Panc1 (cell line): ENCODE data around the gene ARHGEF10L. TPM values are rescaled to one million over a fixed set of nuclear protein-coding genes. Genes with fewer than 3 reads are reported as not detected.

Source experiments
- ATAC-seq: fragments of 200-7000 bp; cut with Tn5 transposase; 2 replicates; pipeline ENCODE4 v1.9.1; 2020; ENCODE audit warnings: mild to moderate bottlenecking, moderate library complexity
- BruUV-seq: library from RNA; stranded (reverse); fragments of 400-500 nt; replicated peaks from 2 replicates; lab custom pipeline; 2021; lab: Mats Ljungman, UMichigan
- CTCF ChIA-PET: fragments of 300-600 bp; sonication (Branson Sonifier 250); formaldehyde crosslinking; loops from one replicate; lab custom pipeline; 2022; ENCODE audit warnings: antibody characterized with exemption; lab: Charles Lee
- POLR2A ChIA-PET: fragments of 300-600 bp; sonication (Branson Sonifier 250); formaldehyde crosslinking; loops from one replicate; lab custom pipeline; 2022; ENCODE audit warnings: antibody characterized with exemption; lab: Charles Lee
- DNase-seq: peaks from one replicate; pipeline ENCODE4 v3.0.0-alpha.2; 2010; ENCODE audit warnings: low read depth, low spot score
- H3K27ac ChIP-seq: 2 replicates; pipeline ENCODE4 v1.5.1; 2011; ENCODE audit warnings: mild to moderate bottlenecking, low read length, inconsistent platforms
- H3K27me3 ChIP-seq: fragments of 200-500 bp; sonication (Bioruptor generic); 2 replicates; pipeline ENCODE4 v1.6.0; 2014; ENCODE audit warnings: low read length, inconsistent platforms; ENCODE audit not compliant: control insufficient read depth, insufficient read depth
- H3K36me3 ChIP-seq: fragments of 200-500 bp; sonication (Bioruptor generic); 2 replicates; pipeline ENCODE4 v1.5.1; 2014; ENCODE audit warnings: inconsistent platforms, mild to moderate bottlenecking, low read length, moderate library complexity; ENCODE audit not compliant: control insufficient read depth, insufficient read depth
- H3K4me1 ChIP-seq: 2 replicates; pipeline ENCODE4 v1.5.1; 2011; ENCODE audit warnings: inconsistent platforms, mild to moderate bottlenecking, low read length, moderate library complexity; ENCODE audit not compliant: control insufficient read depth, insufficient read depth
- H3K4me3 ChIP-seq, 2 experiments: 2 replicates each; pipeline ENCODE4 v1.5.1; 2011 to 2012; ENCODE audit warnings: low read depth in 2 of 2, low read length in 2 of 2, mild to moderate bottlenecking in 2 of 2, inconsistent platforms in 1 of 2, moderate library complexity in 1 of 2
- H3K9me3 ChIP-seq: fragments of 200-500 bp; sonication (Bioruptor generic); 2 replicates; pipeline ENCODE4 v1.5.1; 2014; ENCODE audit warnings: low read depth, mild to moderate bottlenecking, inconsistent platforms, low read length, moderate library complexity; ENCODE audit not compliant: control insufficient read depth, insufficient read depth
- POLR2AphosphoS5 ChIP-seq: IDR thresholded peaks from 2 replicates; pipeline ENCODE4 v1.6.1; 2012; ENCODE audit warnings: mild to moderate bottlenecking, low read depth, low read length, moderate library complexity
- SIN3A ChIP-seq: IDR thresholded peaks from 2 replicates; pipeline ENCODE4 v1.6.1; 2012; ENCODE audit warnings: low read depth, mild to moderate bottlenecking, low read length, moderate library complexity, borderline replicate concordance; ENCODE audit not compliant: insufficient read depth
- TCF7L2 ChIP-seq: IDR thresholded peaks from 2 replicates; pipeline ENCODE4 v1.6.1; 2011; ENCODE audit warnings: mild to moderate bottlenecking, low read depth, low read length, inconsistent platforms
- in situ Hi-C: cut with HindIII; loops from 2 replicates; pipeline ENCODE4 v1.10.0; 2016; ENCODE audit warnings: low sequenced_read_pairs, low pct_unique_long_range_greater_than_20kb
- intact Hi-C: fragments of 100-400 bp; cut with micrococcal nuclease; formaldehyde crosslinking; loops from one replicate; pipeline ENCODE4 v1.10.0; 2022; ENCODE audit not compliant: unreplicated experiment
- total RNA-seq: library from RNA; stranded (reverse); gene quantifications from one replicate; pipeline ENCODE4 v1.2.1, GENCODE V29; 2021; ENCODE audit not compliant: unreplicated experiment
- TF ChIP-seq, protein P1 (sequence below), 2 experiments: IDR thresholded peaks; 2 replicates each; pipeline ENCODE4 v1.6.1; 2011 to 2012; ENCODE audit warnings: low read depth in 2 of 2, control low read depth in 1 of 2, low read length in 1 of 2, mild to moderate bottlenecking in 1 of 2, moderate library complexity in 1 of 2; ENCODE audit not compliant: insufficient read depth in 1 of 2
- TF ChIP-seq, protein P2 (sequence below): fragments of 450-650 bp; IDR thresholded peaks from 2 replicates; pipeline ENCODE4 v1.5.1; 2017; ENCODE audit warnings: mild to moderate bottlenecking

ARHGEF10L gene
- total RNA-seq, 1 experiment from 2014 or later, result 5.9 TPM

GRCh38 chr1:17498214-17498613 is 41.3 kb upstream of the ARHGEF10L start:
- CTCF ChIA-PET, result interaction anchor here (1.5 kb wide), 1 partner anchor 109 kb away, joined by 7 read pairs; no protein-coding TSS in a partner anchor
- Histone ChIP-seq H3K27ac (no peak overlapping the region), H3K36me3 (no peaks in the 10 kb centered on the region), H3K27me3 (no peaks in the 10 kb centered on the region), H3K9me3 (no peaks in the 10 kb centered on the region), H3K4me1 (peaks cover 2% of the 10 kb centered on the region; the same call in 1 of the 2 replicates), H3K4me3 (no peak overlapping the region)
- intact Hi-C loops (no loop called here), in situ Hi-C loops (no loop called here)
- TF ChIP-seq SIN3A, result no peak
- no peak for TF ChIP-seq TCF7L2
- TF ChIP-seq, protein P1, sequence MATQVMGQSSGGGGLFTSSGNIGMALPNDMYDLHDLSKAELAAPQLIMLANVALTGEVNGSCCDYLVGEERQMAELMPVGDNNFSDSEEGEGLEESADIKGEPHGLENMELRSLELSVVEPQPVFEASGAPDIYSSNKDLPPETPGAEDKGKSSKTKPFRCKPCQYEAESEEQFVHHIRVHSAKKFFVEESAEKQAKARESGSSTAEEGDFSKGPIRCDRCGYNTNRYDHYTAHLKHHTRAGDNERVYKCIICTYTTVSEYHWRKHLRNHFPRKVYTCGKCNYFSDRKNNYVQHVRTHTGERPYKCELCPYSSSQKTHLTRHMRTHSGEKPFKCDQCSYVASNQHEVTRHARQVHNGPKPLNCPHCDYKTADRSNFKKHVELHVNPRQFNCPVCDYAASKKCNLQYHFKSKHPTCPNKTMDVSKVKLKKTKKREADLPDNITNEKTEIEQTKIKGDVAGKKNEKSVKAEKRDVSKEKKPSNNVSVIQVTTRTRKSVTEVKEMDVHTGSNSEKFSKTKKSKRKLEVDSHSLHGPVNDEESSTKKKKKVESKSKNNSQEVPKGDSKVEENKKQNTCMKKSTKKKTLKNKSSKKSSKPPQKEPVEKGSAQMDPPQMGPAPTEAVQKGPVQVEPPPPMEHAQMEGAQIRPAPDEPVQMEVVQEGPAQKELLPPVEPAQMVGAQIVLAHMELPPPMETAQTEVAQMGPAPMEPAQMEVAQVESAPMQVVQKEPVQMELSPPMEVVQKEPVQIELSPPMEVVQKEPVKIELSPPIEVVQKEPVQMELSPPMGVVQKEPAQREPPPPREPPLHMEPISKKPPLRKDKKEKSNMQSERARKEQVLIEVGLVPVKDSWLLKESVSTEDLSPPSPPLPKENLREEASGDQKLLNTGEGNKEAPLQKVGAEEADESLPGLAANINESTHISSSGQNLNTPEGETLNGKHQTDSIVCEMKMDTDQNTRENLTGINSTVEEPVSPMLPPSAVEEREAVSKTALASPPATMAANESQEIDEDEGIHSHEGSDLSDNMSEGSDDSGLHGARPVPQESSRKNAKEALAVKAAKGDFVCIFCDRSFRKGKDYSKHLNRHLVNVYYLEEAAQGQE (IDR thresholded peaks at IDR 0.05; ENCODE audit: insufficient read depth in 1 of 2, low read depth in 2 of 2, low read length in 1 of 2), result no peak
- no peak for TF ChIP-seq POLR2AphosphoS5
- TF ChIP-seq, protein P2, sequence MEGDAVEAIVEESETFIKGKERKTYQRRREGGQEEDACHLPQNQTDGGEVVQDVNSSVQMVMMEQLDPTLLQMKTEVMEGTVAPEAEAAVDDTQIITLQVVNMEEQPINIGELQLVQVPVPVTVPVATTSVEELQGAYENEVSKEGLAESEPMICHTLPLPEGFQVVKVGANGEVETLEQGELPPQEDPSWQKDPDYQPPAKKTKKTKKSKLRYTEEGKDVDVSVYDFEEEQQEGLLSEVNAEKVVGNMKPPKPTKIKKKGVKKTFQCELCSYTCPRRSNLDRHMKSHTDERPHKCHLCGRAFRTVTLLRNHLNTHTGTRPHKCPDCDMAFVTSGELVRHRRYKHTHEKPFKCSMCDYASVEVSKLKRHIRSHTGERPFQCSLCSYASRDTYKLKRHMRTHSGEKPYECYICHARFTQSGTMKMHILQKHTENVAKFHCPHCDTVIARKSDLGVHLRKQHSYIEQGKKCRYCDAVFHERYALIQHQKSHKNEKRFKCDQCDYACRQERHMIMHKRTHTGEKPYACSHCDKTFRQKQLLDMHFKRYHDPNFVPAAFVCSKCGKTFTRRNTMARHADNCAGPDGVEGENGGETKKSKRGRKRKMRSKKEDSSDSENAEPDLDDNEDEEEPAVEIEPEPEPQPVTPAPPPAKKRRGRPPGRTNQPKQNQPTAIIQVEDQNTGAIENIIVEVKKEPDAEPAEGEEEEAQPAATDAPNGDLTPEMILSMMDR, result no peak
- ATAC-seq, result no peak
- POLR2A ChIA-PET, result no interaction called here
- no peak for DNase-seq
- BruUV-seq, result no TSS peak

DNA sequence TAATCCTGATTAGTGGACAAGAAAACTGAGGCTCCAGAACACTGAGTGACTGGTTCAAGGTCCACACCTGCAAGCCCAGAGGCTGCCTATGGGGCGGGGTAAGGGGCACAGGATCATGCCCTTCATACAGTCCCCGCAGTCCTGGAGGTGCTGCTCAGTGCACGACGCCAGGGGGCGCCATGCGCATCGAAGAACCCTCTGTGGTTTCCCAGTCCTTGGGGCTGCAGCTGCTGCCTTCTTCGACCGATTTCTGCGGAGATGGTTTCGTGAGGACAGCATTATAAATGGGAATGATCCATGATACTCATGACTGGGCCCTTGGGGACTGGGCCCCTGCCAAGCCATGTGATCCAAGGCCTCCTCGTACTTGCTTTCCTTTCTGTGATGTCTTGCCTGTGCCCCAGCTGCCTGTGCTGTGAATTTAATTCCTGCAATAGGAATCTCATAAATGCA is 37.1 kb upstream of the ARHGEF10L start:
- H3K36me3 ChIP-seq, result no peaks in the 10 kb centered on the region
- no peak overlapping the region for H3K4me3 ChIP-seq
- H3K27me3 ChIP-seq, result no peaks in the 10 kb centered on the region
- ChIA-PET POLR2A (no interaction called here), CTCF (interaction anchor here (1.0 to 1.7 kb wide), 3 partner anchors 80 to 105 kb away, joined by 3 to 26 read pairs (median 6); no protein-coding TSS in a partner anchor)
- intact Hi-C loops (loop anchor here (2.0 kb wide), 1 partner anchor 104 kb away; no protein-coding TSS in a partner anchor), in situ Hi-C loops (no loop called here)
- no peaks in the 10 kb centered on the region for H3K9me3 ChIP-seq
- no TSS peak for BruUV-seq
- TF ChIP-seq, protein P2, result peak; percentile 93
- TF ChIP-seq SIN3A, result no peak
- ATAC-seq, result peak; percentile 95
- peaks cover 2% of the 10 kb centered on the region; the same call in 1 of the 2 replicates for H3K4me1 ChIP-seq
- no peak for DNase-seq
- no peak overlapping the region for H3K27ac ChIP-seq
